HG03175 (cell line): ENCODE results near the gene NCOA1.
"Not testable (repeated sequence)": the region's sequence is repeated elsewhere in the genome, so short reads cannot be mapped to it uniquely, and the experiment has no call there.

ENCODE experiments used
- ATAC-seq: cut with Tn5 transposase; IDR thresholded peaks from one replicate; pipeline ENCODE4 v1.9.1; 2021; ENCODE audit warnings: mild to moderate bottlenecking, moderate library complexity; ENCODE audit not compliant: unreplicated experiment

Gene NCOA1

DNA sequence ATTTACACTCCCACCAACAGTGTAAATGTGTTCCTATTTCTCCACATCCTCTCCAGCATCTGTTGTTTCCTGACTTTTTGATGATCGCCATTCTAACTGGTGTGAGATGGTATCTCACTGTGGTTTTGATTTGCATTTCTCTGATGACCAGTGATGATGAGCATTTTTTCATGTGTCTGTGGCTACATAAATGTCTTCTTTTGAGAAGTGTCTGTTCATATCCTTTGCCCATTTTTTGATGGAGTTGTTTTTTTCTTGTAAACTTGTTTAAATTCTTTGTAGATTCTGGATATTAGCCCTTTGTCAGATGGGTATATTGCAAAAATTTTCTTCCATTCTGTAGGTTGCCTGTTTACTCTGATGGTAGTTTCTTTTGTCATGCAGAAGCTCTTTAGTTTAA lies 41.0 kb downstream of the NCOA1 start:
- ATAC-seq = not testable (repeated sequence)

DNA sequence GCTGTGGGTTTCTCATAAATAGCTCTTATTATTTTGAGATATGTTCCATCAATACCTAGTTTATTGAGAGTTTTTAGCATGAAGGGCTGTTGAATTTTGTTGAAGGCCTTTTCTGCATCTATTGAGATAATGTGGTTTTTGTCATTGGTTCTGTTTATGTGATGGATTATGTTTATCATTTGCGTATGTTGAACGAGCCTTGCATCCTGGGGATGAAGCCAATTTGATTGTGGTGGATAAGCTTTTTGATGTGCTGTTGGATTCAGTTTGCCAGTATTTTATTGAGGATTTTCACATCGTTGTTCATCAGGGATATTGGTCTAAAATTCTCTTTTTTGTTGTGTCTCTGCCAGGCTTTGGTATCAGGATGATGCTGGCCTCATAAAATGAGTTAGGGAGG lies 42.5 kb downstream of the NCOA1 start:
- not testable (repeated sequence) for ATAC-seq

DNA sequence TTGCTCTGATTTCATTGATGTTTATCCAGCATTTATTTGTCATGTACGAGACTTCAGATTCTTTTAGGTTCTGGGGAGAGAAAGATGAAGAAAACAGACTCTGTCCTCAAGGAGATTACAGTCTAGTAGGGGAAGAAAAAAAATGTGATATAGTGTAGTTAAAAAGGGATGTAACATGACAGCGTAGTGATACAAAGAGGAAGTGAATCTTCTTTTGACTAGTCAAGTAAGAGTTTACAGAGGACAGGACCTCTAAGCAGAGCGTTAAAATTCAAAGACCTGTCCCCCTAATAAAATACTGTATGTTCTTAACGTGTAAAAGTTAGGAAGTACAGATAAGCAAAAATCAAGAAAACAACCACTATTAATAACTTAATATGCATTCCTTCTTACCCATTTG lies 47.7 kb downstream of the NCOA1 start:
- no peak for ATAC-seq

DNA sequence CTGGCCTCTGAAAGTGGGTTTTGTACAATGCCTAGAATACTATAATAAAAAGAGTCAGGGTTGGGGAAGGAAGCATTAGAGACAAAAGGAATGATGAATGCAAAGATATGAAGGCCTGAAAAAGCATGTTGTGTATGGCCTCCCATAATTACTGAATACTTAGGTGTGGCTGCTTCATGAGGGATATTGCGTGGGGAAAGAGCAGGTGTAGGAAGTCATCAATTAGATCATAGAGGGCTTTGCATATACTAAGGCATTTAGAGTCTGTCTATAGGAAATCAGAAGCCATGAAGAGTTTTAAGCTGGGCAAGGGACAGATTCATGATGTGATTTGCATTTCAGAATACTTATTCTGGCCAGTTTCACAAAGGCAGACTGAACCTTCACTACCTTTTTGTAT lies 48.2 kb downstream of the NCOA1 start:
- ATAC-seq = no peak

DNA sequence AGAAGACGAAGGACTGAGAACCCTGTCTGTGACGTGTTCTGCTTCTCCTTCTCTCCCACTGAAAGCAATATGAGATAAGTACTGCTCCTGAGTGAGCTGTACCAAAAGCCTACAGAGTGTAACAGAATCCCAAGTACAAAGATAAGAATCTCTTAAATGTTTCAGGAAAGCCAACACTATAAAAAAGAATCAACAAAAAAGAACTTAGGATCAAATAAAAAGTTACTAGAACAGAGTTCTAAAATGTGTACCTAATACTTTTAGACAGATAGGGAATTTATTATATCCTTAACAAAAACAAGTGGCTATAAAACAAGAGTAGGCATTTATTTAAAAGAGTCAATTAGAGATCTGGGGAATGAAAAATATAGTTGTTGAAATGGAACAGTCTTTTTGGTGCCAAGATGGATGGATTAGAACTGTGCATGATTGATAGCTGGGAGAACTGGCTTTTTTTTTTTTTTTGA lies 49.0 kb downstream of the NCOA1 start:
- ATAC-seq = no peak

DNA sequence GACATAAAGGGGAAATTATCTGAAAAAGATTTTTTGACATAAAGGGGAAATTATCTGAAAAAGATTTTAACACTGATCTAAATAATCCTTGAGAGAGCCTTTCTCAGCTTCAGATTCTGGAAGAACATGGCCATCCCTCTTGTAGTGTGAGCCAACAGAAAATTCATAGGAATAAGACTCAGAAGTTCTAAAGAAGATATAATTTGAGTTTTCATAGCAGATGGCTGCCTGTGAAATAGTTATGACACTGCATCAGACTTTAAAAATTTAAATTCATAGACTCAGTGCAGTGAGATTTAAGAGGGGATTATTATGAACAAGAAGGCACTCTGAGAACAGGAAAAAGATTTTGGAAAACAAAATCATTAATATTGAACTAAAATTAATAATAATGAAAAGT lies 50.6 kb downstream of the NCOA1 start:
- no peak for ATAC-seq

DNA sequence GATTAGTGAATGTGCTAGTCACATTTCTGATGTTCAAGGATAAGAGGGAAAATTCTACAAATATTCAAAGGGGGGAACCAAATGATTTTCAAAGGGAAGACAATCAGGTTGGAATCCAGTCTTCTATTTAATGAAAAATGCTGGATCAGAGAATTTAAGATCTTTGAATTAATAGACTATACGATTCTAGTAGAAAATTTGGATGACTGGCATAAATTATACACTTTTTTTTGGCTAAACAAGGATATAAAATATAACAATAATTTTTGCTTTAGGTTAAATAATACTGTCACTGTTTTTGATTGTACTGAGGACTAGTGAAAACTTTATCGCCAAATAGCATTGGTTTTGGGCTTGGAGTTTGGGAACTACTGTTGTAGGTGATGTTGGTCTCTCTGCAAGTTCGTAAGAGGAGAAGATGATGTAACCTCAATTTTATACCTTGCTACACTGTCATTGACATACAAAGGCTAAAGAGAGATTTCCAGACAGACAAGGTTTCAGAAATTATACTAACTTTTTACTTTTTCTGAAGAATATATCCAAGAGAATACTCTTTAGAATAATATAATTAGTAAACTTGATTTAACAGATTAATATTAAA lies 51.3 kb downstream of the NCOA1 start:
- ATAC-seq = no peak

DNA sequence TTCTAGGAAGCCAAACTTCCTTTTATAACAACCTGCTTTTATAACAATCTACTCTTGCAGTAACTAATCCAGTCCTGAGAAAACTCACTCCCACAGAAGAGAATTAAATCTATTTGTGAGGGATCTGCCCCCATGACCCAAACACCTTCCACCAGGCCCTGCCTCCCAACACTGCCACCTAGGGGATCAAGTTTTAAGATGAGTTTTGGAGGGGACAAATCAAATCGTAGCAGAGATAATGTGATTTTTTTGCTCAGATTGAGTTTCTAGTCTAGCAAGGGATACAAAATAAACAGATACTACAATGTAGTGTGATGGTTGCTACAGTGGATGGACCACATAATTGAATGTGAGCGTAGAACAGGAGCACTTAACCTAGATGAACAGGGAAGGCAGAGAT lies 52.2 kb downstream of the NCOA1 start:
- ATAC-seq = no peak

DNA sequence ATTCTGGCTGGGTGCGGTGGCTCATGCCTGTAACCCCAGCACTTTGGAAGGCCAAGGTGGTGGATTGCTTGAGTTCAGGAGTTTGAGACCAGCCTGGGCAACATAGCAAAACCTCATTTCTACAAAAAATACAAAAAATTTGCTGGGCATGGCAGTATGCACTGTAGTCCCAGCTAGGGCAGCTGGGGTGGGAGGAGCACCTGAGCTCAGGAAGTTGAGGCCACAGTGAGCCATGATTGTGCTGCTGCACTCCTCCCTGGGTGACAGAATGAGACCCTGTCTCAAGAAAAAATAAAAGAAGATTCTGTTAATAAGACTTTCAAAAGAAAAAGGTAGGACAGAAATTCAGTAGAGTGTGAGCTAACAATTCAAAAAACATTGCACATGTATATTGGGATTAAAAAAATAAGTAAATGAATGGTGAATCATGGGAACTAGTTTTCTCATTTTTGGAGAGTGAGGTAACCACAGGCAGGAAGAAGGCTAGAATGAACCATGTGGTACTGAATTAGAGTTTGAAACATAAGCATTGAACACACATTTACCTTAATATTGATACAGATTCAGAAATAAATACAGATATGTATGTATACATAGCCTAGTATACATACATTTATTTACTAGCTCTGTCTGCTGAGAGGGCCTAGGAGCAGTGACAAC lies 53.5 kb downstream of the NCOA1 start:
- no peak for ATAC-seq

DNA sequence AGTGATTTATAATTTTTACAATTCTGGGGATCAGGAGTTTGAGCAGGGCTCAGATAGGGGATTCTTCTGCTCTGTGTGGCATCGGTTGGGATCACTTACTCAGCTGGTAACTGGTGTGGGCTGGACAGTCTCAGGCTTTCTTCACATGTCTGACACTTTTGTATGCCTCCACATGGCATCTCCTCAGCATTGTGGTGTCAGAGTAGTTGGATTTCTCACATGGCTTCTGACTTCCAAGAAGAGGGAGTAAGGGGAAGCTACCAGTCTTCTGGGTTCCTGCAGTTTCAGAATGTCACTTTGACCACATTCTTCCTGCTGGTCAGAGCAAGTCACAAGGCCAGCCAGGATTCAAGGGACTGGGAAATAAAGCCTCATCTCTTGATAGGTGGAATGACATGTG lies 55.6 kb downstream of the NCOA1 start:
- ATAC-seq = no peak

DNA sequence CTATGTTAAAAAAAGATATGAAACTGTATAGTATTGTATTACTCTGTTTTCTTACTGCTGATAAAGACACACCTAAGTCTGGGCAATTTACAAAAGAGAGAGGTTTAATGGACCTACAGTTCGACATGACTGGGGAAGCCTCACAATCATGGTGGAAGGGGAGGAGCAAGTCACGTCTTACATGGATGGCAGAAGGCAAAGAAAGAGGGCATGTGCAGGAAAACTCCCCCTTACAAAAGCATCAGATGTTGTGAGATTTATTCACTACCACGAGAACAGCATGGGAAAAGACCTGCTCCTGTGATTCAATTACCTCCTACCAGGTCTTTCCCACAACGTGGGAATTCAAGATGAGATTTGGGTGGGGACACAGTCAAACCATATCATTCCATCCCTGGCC lies 57.0 kb downstream of the NCOA1 start:
- no peak for ATAC-seq

DNA sequence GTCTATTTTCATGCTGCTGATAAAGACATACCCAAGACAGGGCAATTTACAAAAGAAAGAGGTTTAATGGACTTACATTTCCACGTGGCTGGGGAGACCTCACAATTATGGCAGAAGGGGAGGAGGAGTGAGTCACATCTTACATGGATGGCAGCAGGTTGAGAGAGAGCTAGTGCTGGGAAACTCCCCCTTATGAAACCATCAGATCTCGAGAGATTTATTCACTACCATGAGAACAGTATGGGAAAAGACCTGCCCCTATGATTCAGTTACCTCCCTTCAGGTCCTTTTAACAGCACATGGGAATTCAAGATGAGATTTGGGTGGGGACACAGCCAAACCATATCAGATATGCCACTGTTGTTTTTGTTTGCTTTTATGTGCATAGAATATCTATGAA lies 59.2 kb downstream of the NCOA1 start:
- ATAC-seq = not testable (repeated sequence)

DNA sequence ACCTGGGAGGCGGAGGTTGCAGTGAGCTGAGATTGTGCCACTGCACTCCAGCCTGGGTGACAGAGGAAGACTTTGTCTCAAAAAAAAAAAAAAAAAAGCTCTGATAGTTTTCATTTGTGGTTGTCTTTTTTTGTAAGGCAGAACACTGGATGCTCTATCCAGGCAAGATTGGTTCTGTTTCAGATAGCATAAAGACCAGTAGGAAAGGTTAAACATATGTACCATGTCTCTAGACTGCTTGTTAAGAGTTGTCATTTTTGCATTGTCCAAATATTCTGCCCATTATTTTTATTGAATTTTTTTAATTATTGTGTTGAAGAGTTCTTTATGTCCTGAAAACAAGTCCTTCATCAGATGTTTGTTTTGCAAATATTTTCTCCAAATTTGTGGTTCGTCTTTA lies 60.0 kb downstream of the NCOA1 start:
- ATAC-seq = no peak

DNA sequence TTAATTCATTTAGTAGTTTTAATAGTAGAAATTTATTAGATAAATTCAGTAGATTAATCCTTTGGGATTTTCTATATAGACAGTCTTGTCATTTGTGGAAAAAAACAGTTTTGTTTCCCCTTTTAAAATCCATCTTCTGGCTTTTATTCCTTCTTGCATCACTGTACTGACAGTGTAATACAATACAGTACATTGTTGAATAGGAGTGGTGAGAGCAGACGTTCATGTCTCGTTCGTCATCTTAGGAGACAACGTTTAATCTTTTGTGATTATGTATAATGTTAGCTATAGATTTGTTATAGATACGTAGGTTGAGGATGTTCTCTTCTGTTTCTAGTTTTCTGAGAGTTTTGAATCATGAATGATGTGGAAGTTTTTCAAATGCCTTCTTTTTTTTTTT lies 61.8 kb downstream of the NCOA1 start:
- no peak for ATAC-seq

DNA sequence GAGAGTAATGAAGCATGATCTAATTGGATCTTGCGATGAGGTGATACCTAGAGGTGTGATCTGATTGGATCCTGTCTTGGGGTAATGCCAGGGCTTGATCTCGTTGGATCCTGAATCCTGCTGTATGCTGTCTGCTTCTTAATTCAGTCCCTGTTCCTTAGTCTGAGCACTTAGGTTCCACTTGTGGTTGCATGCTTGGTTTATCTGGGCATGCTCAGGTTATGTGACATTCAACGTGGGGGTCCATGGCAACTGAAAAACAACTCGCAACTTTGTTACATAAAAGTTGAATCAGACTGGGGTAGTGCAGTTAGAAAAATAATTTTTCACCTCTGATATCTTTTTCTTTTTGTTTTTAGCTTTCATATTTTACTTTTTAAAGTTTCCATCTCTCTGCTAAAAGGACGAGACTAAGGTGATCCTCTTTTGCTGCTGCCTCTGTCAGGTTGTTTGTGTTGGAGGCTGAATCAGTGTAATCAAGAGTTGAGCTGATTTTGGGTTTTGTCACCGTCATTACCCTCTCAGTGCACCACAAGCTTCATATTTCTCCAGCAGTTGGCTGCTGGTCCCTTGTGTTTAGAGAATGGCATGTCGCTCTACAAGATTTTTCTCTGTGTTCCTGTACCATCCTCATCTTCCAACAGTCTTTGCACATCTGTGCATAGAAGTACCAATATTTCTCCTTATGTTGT lies 67.9 kb downstream of the NCOA1 start:
- no peak for ATAC-seq

DNA sequence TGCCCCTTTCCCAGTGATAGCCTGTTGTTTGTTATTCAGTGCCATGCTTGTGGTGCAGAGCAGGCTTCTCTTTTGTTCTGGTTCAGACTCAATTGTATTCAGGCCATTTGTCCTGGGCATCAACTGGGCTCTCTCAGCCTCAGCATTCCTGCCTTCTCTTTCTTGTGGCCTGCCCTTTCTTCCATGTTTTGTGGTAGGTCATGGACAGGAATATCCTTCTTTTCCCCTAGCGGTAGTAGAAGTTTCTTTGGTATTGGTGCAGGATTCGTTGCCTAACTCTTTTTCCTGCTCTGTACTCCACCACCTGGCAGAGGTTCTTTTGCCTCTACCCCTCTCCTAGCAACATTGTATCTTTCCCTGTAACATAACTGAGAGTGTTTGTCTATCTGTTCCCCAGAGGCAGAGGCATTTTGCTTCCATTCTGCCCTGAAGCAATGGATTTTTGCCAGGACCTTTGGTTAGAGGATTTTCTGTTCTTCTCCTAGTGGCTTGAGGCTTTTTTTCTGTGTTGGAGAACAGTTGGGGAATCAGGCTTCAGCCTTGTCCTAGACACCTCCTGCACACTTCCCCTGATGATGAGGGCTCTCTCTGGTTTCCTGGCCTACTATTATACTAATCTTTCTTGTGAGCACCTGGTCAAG lies 68.5 kb downstream of the NCOA1 start:
- no peak for ATAC-seq

DNA sequence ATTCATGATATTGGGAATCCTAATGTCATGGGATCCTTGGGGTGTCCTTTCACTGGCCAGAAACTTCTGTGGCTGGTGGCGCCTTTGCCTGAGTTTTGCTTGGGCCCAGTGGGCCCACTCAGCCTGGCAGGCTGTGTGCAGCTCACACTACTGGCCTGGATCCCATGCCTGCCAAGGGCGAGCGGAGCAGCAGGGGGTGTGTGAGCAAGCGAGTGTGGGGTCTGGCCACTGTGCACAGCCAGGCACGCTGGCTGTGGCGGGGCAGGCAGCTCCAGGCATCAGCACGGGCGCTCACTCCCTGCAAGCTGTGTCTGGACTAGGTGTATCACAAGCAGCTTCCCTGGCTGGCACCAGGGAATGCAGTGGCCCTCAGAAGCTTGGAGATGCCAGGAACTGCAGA lies 74.5 kb downstream of the NCOA1 start:
- ATAC-seq = no peak

DNA sequence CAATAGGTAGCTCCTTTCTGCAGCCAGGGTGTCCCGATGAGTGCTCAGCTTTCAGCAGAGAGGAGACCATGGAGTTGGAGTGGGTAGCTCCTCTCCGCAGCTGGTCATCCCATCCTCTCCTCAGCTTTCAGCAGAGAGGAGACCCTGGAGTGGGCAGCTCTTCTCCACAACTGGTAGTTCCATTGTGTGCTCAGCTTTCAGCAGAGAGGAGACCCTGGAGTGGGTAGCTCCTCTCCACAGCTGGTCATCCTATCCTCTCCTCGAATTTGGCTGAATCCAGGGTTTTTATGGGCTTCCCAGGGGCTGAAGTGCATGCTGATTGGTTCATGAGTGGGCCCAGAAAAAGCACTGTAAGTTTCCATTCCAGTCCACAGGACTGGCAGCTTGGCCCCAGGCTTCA lies 75.2 kb downstream of the NCOA1 start:
- ATAC-seq = no peak

DNA sequence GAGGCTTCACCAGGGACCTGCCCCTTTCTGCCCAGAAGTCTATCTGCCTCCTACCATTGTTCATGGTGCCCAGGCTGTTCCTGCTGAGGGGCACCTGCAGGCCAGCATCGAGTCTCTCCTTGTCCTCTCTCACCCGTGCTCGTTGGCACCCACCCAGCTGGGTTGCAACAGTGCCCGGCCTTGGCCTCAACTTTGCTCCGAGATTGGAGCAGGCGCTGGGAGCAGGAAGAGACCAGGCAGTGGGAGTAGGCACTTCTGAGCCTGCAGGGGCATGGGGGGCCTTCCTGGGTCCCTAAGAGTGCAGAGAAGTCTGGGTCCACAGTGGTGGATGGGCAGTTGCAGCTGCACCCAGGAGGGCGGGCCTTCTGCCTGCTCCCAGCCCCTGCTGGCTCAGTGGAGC lies 75.6 kb downstream of the NCOA1 start:
- ATAC-seq = no peak

DNA sequence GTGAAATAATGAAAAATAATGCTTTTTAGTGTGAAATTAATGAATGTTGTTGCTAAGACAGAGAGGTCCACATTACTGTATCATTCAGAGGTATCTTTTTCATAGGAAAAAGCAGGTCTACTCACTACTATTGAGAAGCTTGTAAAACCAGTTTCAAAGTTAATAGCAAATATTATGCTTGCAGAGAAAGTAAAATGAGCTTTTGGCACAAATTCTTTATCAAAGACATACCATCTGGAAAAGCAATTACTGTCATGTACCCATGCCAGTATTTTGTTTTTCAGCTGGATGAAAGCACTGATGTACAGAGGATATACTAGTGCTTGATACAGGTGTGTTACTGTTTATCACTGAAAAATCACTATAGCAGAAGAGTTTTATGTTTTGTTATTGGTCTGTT lies 77.5 kb downstream of the NCOA1 start:
- no peak for ATAC-seq

DNA sequence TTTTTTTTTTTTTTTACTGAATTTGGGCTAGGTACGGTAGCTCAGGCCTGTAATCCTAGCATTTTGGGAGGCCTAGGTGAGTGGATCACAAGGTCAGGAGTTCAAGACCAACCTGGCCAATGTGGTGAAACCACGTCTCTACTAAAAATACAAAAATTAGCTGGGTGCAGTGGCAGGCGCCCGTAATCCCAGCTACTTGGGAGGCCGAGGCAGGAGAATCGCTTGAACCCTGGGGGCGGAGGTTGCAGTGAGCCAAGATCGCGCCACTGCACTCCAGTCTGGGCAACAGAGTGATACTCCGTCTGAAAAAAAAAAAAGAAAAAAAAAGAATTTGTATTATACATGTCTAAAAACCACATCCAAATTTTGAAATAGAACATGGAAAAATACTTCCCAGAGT lies 78.5 kb downstream of the NCOA1 start:
- ATAC-seq = not testable (repeated sequence)

DNA sequence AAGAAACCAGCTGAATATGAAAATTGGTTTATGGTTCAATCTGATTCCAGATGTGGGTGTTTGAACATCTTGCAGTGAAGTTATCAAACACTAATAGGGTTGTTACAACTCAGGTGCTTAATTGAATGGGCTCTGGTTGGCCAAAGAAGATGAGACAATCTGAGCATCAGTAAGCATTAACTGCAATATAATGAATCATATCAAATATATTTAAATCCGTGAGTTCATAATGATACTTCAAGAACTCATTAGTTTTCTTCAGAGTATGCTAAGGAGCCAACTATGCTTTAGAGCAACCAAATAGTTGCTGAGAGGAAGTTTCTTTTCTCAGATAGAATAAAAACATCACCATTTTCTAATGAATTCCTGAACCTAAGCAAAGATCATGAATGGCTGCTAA lies 79.2 kb downstream of the NCOA1 start:
- no peak for ATAC-seq
